Transverse colon (tissue), 4 donors: ENCODE results near the gene PDE4B. TPM values are rescaled to one million over a fixed set of nuclear protein-coding genes. Genes with fewer than 3 reads are reported as not detected.

Experiments used
- DNase-seq: peaks from one replicate; pipeline ENCODE4 v3.0.0-alpha.2; 2019
- H3K27ac ChIP-seq, 4 donors: fragments of 200-600 bp; sonication (generic); 2 replicates each; pipeline ENCODE4 v1.5.1; 2016 to 2018; ENCODE audit warnings: inconsistent platforms in 4 of 4
- H3K27me3 ChIP-seq: fragments of 200-600 bp; sonication (generic); 2 replicates; pipeline ENCODE4 v1.5.1; 2017; ENCODE audit warnings: inconsistent platforms
- H3K36me3 ChIP-seq, 4 donors: fragments of 200-600 bp; sonication (generic); 2 replicates each; pipeline ENCODE4 v1.5.1; 2017 to 2019; ENCODE audit warnings: inconsistent platforms in 4 of 4
- H3K4me1 ChIP-seq, 4 donors: fragments of 200-600 bp; sonication (generic); 2 replicates each; pipeline ENCODE4 v1.5.1; 2017 to 2020; ENCODE audit warnings: inconsistent platforms in 4 of 4
- H3K4me3 ChIP-seq, 4 donors: fragments of 200-600 bp; sonication (generic); 1 replicate in 1 of 4; 2 replicates in 3 of 4; pipeline versions ENCODE4 v1.5.1 to v1.6.1; 2017 to 2019; ENCODE audit warnings: inconsistent platforms in 4 of 4
- H3K9me3 ChIP-seq, 2 donors: fragments of 200-600 bp; sonication (generic); 2 replicates each; pipeline ENCODE4 v1.5.1; 2017 to 2019; ENCODE audit warnings: inconsistent platforms in 2 of 2
- CTCF ChIP-seq, 5 experiments: fragments of 200-600 bp in 3 of 5; fragments of 450-650 bp in 2 of 5; sonication (generic) in 3 of 5; IDR thresholded peaks; 1 replicate in 2 of 5; 2 replicates in 3 of 5; pipeline ENCODE4 v1.5.1; 2016 to 2017; ENCODE audit warnings: antibody characterized with exemption in 5 of 5, inconsistent platforms in 3 of 5, mild to moderate bottlenecking in 2 of 5, moderate library complexity in 1 of 5
- EP300 ChIP-seq: sonication (generic); formaldehyde crosslinking; IDR thresholded peaks from one replicate; pipeline ENCODE4 v1.6.1; 2017; ENCODE audit warnings: antibody characterized with exemption, low read depth
- POLR2A ChIP-seq: fragments of 450-650 bp; IDR thresholded peaks from one replicate; pipeline ENCODE4 v1.6.1; 2016; ENCODE audit warnings: antibody characterized with exemption, mild to moderate bottlenecking, moderate library complexity
- POLR2AphosphoS5 ChIP-seq, 3 donors: sonication (generic); formaldehyde crosslinking; IDR thresholded peaks; one replicate each; pipeline ENCODE4 v1.6.1; 2016; ENCODE audit warnings: antibody characterized with exemption in 3 of 3
- WGBS, 2 donors: methylation state at CpG; one replicate each; pipeline ENCODE4 v1.1.5; 2018; ENCODE audit warnings: low coverage in 1 of 2; 5-methylcytosine and 5-hydroxymethylcytosine counted together
- in situ Hi-C, 4 donors: fragments of 200-750 bp; cut with MboI; loops; one replicate each; pipeline versions ENCODE4 v1.15.0 to v1.15.1; 2017; ENCODE audit warnings: low sequenced_read_pairs in 3 of 4, low pct_ligation_motif_present in 1 of 4, low pct_unique_long_range_greater_than_20kb in 1 of 4
- intact Hi-C: fragments of 100-400 bp; cut with DNase I; formaldehyde crosslinking; loops from one replicate; pipeline ENCODE4 v1.15.1; 2023; ENCODE audit warnings: low total_unique reads
- total RNA-seq, 4 donors: library from RNA; depleted of rRNA; stranded (reverse); fragments of >200 nt; gene quantifications; one replicate each; pipeline ENCODE4 v1.1.0, GENCODE V29; 2016

PDE4B gene
- total RNA-seq, 4 donors from 2014 or later, result 4.5 to 14.8 (median 6.5) TPM

GRCh38 chr1:66386712-66387111, 594.0 kb downstream of the PDE4B start:
- no peak for DNase-seq
- Histone ChIP-seq H3K27me3 (no peaks in the 10 kb centered on the region), H3K9me3 (peaks cover 7 to 9% of the 10 kb centered on the region in 2 donors), H3K4me3 (no peak overlapping the region), H3K27ac (no peak overlapping the region), H3K4me1 (no peaks in the 10 kb centered on the region), H3K36me3 (no peaks in the 10 kb centered on the region)
- intact Hi-C loops (no loop called here), in situ Hi-C loops (no loop called here)
- 77 to 86% methylated on average over 1 of the region's 1 CpG for whole genome bisulfite sequencing, 2 donors
- TF ChIP-seq POLR2A (no peak), POLR2AphosphoS5 (IDR thresholded peaks at IDR 0.05) (no peak), CTCF (IDR thresholded peaks at IDR 0.05) (no peak), EP300 (no peak)

GRCh38 chr1:66388913-66389312, 596.2 kb downstream of the PDE4B start:
- Histone ChIP-seq H3K9me3 (peaks cover 7 to 9% of the 10 kb centered on the region in 2 donors), H3K36me3 (no peaks in the 10 kb centered on the region), H3K27ac (no peak overlapping the region), H3K27me3 (no peaks in the 10 kb centered on the region), H3K4me1 (no peaks in the 10 kb centered on the region), H3K4me3 (no peak overlapping the region)
- peak; percentile 10 for TF ChIP-seq EP300
- no peak for TF ChIP-seq POLR2AphosphoS5 (IDR thresholded peaks at IDR 0.05)
- no peak for TF ChIP-seq CTCF (IDR thresholded peaks at IDR 0.05)
- no peak for TF ChIP-seq POLR2A
- intact Hi-C loops, result no loop called here
- WGBS, 2 donors, result 67 to 83% methylated on average over 2 of the region's 2 CpGs
- in situ Hi-C loops, result no loop called here
- no peak for DNase-seq

- no peak overlapping the region for H3K4me3 ChIP-seq
- DNase-seq, result no peak
- 69 to 92% methylated on average over 5 to 7 of the region's 7 CpGs for WGBS, 2 donors
- no peaks in the 10 kb centered on the region for H3K27me3 ChIP-seq
- no peaks in the 10 kb centered on the region for H3K9me3 ChIP-seq
- no peaks in the 10 kb centered on the region for H3K36me3 ChIP-seq
- intact Hi-C loops (loop anchor here (5.0 kb wide), 1 partner anchor 39 kb away; no protein-coding TSS in a partner anchor), in situ Hi-C loops (no loop called here)
- H3K27ac ChIP-seq, result no peak overlapping the region
- peaks cover 0 to 12% (median 0%) of the 10 kb centered on the region in 4 donors for H3K4me1 ChIP-seq
- TF ChIP-seq POLR2A (no peak), POLR2AphosphoS5 (IDR thresholded peaks at IDR 0.05) (no peak), CTCF (IDR thresholded peaks at IDR 0.05) (no peak), EP300 (no peak)
These were observed 601.0 kb downstream of the PDE4B start for GRCh38 chr1:66393586-66394287.

GRCh38 chr1:66394603-66395002, 601.9 kb downstream of the PDE4B start:
- TF ChIP-seq EP300, result no peak
- no peak for TF ChIP-seq POLR2AphosphoS5 (IDR thresholded peaks at IDR 0.05)
- TF ChIP-seq CTCF (IDR thresholded peaks at IDR 0.05), result no peak
- no peak for TF ChIP-seq POLR2A
- no peak overlapping the region for H3K4me3 ChIP-seq
- no peaks in the 10 kb centered on the region for H3K36me3 ChIP-seq
- in situ Hi-C loops, result no loop called here
- 94 to 100% methylated on average over 2 to 5 of the region's 5 CpGs for WGBS, 2 donors
- H3K9me3 ChIP-seq, result no peaks in the 10 kb centered on the region
- DNase-seq, result no peak
- H3K4me1 ChIP-seq, result peaks cover 0 to 12% (median 0%) of the 10 kb centered on the region in 4 donors
- H3K27me3 ChIP-seq, result no peaks in the 10 kb centered on the region
- intact Hi-C loops, result loop anchor here (5.0 kb wide), 1 partner anchor 38 kb away; no protein-coding TSS in a partner anchor
- H3K27ac ChIP-seq, result no peak overlapping the region
